SK-N-MC (cell line): ENCODE measurements around the gene IGSF9B.

ENCODE experiments used
- EZH2 ChIP-seq: fragments of 200-600 bp; sonication (generic); IDR thresholded peaks from one replicate; pipeline ENCODE4 v1.6.1; 2017; ENCODE audit warnings: antibody characterized with exemption
- FOXP2 ChIP-seq: optimal IDR thresholded peaks from 2 replicates; pipeline ENCODE3; 2011; ENCODE audit warnings: mild to moderate bottlenecking, moderate library complexity; ENCODE audit not compliant: insufficient read depth; ENCODE audit errors: extremely low read length, control extremely low read depth
- POLR2AphosphoS5 ChIP-seq: IDR thresholded peaks from 2 replicates; pipeline ENCODE4 v1.6.1; 2012; ENCODE audit warnings: mild to moderate bottlenecking, low read depth, low read length, borderline replicate concordance

DNA sequence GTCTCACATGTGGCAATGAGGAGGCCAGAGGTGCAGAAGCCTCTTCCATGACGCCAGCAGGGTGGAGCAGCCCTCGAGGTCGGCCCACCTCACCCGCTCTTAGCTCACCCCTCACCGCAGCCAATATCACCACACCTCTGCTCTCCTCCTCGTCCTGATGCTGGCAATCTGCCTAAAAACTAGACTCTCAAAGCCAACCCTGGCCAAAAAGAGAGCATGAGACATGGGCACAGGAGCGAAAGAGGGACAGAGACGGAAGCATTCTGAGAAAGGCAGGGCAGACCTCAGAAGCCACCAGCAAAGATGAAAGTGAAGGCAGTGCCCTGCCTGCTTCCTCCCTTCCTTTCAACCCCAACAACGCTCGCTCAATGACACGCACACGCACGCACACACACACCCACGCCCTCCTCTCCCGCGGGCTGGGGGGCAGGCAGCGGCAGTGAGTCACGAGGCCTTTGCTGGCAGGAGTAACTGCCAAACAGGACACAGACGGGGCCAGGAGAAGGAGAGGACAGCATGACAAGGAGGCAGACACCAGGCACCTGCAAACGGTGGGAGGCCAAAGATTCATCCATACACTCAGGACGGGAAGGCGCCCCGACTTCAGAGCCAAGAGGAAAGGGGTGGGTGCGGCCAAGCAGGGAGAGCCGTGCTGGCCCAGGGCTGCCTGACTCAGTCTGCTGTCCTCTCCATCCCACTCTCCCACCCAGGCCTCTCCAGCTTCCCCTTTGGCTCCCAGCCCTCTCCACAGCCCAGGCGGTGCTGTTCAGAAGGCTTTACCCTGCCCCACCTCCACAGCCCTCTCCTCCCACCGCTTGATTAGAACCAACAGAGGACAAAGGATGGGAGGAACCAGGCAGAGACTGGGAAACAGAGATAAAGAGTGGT lies 11.4 kb downstream of the IGSF9B start:
- no peak for TF ChIP-seq EZH2
- no peak for TF ChIP-seq POLR2AphosphoS5
- TF ChIP-seq FOXP2, result no peak
